ENCODE data around the gene MPV17. TPM values are rescaled to one million over a fixed set of nuclear protein-coding genes. Genes with fewer than 3 reads are reported as not detected.
A peak's percentile ranks its signal among the peaks of the same experiment; 100 is the strongest.

MPV17 gene
- total and polyA plus RNA-seq, 2 of the 13 experiments (the other 11 are each of a cell fraction or from before 2014, with no cell fraction given): 48.9 to 129 TPM

DNA sequence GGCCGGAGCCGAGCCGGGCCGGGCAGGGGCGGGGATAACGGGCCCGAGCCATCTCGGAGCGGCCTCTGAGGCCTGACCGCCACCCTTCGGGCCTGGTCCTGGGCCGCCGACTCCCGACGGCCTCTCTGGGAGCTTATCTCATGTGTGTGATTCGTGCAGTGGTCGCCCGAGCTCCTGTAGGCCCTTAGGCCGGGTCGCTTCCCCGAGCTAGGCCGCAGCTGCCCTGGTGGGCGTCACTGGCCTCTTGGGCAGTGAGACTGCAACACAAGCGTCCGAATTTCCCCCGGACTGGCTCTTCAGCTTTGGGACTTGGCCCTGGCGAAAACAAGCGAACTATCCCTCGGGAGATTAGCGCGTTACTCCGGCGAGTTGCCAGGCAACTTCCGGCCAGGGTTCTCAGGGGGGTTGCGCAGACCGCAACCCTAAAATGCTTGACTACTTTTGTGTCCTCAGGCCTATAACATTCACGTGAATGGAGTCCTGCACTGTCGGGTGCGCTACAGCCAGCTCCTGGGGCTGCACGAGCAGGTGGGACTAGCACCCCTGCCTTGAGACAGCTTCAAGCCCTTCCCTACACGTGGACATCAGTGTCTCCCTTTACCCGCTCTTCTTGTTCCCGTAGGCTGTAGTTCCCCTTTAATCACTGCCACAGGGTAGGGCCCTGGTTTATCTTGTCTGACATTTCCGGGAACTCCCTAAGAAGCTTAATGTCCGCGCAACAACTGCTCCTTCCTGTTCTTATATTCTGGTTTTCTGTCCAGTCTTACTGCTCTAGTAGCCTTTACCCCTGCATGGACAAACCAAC lies 48.1 kb upstream of the MPV17 start (continued):
- TF ChIP-seq, protein P1, sequence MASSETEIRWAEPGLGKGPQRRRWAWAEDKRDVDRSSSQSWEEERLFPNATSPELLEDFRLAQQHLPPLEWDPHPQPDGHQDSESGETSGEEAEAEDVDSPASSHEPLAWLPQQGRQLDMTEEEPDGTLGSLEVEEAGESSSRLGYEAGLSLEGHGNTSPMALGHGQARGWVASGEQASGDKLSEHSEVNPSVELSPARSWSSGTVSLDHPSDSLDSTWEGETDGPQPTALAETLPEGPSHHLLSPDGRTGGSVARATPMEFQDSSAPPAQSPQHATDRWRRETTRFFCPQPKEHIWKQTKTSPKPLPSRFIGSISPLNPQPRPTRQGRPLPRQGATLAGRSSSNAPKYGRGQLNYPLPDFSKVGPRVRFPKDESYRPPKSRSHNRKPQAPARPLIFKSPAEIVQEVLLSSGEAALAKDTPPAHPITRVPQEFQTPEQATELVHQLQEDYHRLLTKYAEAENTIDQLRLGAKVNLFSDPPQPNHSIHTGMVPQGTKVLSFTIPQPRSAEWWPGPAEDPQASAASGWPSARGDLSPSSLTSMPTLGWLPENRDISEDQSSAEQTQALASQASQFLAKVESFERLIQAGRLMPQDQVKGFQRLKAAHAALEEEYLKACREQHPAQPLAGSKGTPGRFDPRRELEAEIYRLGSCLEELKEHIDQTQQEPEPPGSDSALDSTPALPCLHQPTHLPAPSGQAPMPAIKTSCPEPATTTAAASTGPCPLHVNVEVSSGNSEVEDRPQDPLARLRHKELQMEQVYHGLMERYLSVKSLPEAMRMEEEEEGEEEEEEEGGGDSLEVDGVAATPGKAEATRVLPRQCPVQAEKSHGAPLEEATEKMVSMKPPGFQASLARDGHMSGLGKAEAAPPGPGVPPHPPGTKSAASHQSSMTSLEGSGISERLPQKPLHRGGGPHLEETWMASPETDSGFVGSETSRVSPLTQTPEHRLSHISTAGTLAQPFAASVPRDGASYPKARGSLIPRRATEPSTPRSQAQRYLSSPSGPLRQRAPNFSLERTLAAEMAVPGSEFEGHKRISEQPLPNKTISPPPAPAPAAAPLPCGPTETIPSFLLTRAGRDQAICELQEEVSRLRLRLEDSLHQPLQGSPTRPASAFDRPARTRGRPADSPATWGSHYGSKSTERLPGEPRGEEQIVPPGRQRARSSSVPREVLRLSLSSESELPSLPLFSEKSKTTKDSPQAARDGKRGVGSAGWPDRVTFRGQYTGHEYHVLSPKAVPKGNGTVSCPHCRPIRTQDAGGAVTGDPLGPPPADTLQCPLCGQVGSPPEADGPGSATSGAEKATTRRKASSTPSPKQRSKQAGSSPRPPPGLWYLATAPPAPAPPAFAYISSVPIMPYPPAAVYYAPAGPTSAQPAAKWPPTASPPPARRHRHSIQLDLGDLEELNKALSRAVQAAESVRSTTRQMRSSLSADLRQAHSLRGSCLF (CRISPR knock-in tag; IDR thresholded peaks at IDR 0.05; ENCODE audit: borderline replicate concordance): no peak
- TF ChIP-seq PRPF4 (IDR thresholded peaks at IDR 0.05; ENCODE audit: low read depth, low read length, poor library complexity, severe bottlenecking) (no peak), ZBTB1 (CRISPR knock-in tag; IDR thresholded peaks at IDR 0.05; ENCODE audit: borderline replicate concordance) (no peak; the same call in 1 of the 2 replicates), ZNF121 (CRISPR knock-in tag; IDR thresholded peaks at IDR 0.05) (no peak), ZNF468 (CRISPR knock-in tag; IDR thresholded peaks at IDR 0.05) (peak; percentile 94; the same call in 1 of the 2 replicates), PHF21A (CRISPR knock-in tag; IDR thresholded peaks at IDR 0.05) (no peak), JDP2 (CRISPR knock-in tag; IDR thresholded peaks at IDR 0.05; ENCODE audit: borderline replicate concordance) (no peak; the same call in 1 of the 2 replicates), ZNF781 (CRISPR knock-in tag; IDR thresholded peaks at IDR 0.05; ENCODE audit: borderline replicate concordance, not compliant biosample characterization) (no peak), AKAP8 (CRISPR knock-in tag; IDR thresholded peaks at IDR 0.05) (no peak)
- TF ChIP-seq, protein P2, sequence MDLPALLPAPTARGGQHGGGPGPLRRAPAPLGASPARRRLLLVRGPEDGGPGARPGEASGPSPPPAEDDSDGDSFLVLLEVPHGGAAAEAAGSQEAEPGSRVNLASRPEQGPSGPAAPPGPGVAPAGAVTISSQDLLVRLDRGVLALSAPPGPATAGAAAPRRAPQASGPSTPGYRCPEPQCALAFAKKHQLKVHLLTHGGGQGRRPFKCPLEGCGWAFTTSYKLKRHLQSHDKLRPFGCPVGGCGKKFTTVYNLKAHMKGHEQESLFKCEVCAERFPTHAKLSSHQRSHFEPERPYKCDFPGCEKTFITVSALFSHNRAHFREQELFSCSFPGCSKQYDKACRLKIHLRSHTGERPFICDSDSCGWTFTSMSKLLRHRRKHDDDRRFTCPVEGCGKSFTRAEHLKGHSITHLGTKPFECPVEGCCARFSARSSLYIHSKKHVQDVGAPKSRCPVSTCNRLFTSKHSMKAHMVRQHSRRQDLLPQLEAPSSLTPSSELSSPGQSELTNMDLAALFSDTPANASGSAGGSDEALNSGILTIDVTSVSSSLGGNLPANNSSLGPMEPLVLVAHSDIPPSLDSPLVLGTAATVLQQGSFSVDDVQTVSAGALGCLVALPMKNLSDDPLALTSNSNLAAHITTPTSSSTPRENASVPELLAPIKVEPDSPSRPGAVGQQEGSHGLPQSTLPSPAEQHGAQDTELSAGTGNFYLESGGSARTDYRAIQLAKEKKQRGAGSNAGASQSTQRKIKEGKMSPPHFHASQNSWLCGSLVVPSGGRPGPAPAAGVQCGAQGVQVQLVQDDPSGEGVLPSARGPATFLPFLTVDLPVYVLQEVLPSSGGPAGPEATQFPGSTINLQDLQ (CRISPR knock-in tag; IDR thresholded peaks at IDR 0.05): no peak
- TF ChIP-seq, protein P3, sequence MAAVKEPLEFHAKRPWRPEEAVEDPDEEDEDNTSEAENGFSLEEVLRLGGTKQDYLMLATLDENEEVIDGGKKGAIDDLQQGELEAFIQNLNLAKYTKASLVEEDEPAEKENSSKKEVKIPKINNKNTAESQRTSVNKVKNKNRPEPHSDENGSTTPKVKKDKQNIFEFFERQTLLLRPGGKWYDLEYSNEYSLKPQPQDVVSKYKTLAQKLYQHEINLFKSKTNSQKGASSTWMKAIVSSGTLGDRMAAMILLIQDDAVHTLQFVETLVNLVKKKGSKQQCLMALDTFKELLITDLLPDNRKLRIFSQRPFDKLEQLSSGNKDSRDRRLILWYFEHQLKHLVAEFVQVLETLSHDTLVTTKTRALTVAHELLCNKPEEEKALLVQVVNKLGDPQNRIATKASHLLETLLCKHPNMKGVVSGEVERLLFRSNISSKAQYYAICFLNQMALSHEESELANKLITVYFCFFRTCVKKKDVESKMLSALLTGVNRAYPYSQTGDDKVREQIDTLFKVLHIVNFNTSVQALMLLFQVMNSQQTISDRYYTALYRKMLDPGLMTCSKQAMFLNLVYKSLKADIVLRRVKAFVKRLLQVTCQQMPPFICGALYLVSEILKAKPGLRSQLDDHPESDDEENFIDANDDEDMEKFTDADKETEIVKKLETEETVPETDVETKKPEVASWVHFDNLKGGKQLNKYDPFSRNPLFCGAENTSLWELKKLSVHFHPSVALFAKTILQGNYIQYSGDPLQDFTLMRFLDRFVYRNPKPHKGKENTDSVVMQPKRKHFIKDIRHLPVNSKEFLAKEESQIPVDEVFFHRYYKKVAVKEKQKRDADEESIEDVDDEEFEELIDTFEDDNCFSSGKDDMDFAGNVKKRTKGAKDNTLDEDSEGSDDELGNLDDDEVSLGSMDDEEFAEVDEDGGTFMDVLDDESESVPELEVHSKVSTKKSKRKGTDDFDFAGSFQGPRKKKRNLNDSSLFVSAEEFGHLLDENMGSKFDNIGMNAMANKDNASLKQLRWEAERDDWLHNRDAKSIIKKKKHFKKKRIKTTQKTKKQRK (IDR thresholded peaks at IDR 0.05; ENCODE audit: low read length): no peak
- TF ChIP-seq, protein P4, sequence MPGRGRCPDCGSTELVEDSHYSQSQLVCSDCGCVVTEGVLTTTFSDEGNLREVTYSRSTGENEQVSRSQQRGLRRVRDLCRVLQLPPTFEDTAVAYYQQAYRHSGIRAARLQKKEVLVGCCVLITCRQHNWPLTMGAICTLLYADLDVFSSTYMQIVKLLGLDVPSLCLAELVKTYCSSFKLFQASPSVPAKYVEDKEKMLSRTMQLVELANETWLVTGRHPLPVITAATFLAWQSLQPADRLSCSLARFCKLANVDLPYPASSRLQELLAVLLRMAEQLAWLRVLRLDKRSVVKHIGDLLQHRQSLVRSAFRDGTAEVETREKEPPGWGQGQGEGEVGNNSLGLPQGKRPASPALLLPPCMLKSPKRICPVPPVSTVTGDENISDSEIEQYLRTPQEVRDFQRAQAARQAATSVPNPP (CRISPR knock-in tag; IDR thresholded peaks at IDR 0.05): no peak
- TF ChIP-seq, protein P5, sequence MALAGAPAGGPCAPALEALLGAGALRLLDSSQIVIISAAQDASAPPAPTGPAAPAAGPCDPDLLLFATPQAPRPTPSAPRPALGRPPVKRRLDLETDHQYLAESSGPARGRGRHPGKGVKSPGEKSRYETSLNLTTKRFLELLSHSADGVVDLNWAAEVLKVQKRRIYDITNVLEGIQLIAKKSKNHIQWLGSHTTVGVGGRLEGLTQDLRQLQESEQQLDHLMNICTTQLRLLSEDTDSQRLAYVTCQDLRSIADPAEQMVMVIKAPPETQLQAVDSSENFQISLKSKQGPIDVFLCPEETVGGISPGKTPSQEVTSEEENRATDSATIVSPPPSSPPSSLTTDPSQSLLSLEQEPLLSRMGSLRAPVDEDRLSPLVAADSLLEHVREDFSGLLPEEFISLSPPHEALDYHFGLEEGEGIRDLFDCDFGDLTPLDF (CRISPR knock-in tag; IDR thresholded peaks at IDR 0.05): no peak

All from HepG2 (cell line).